HepG2 (cell line): ENCODE measurements around the gene TBC1D1. TPM values are rescaled to one million over a fixed set of nuclear protein-coding genes. Genes with fewer than 3 reads are reported as not detected.

Experiments
- ATAC-seq: fragments of 200-7000 bp; cut with Tn5 transposase; 3 replicates; pipeline ENCODE4 v1.9.1; 2020; ENCODE audit warnings: mild to moderate bottlenecking, moderate library complexity
- BruUV-seq: library from RNA; stranded (reverse); fragments of 400-500 nt; replicated peaks from 2 replicates; lab custom pipeline; 2021; lab: Mats Ljungman, UMichigan
- CTCF ChIA-PET: fragments of 300-600 bp; formaldehyde crosslinking; extraction: SDS; loops from one replicate; lab custom pipeline; 2021; ENCODE audit warnings: low total read pairs, inconsistent platforms, low intra/inter-chr PET ratio; lab: Yijun Ruan, JAX
- POLR2A ChIA-PET: fragments of 350-600 bp; sonication (Branson Sonifier 250); formaldehyde crosslinking; loops from one replicate; lab custom pipeline; 2020; ENCODE audit warnings: antibody characterized with exemption, inconsistent platforms; lab: Yijun Ruan, JAX
- DNase-seq: peaks from one replicate; pipeline ENCODE4 v3.0.0-alpha.2; 2015; ENCODE audit warnings: low spot score
- FAIRE-seq: peaks from 3 replicates; lab custom pipeline; 2011; peaks lifted over from hg19 to GRCh38; lab: Jason Lieb, UNC
- H2AFZ ChIP-seq: one replicate; pipeline ENCODE4 v1.6.1; 2011; ENCODE audit warnings: low read length, inconsistent platforms
- H3K27ac ChIP-seq: fragments of 300-600 bp; 3 replicates; pipeline ENCODE4 v1.8.0; 2011; ENCODE audit warnings: mixed run types, mild to moderate bottlenecking, mixed read lengths, low read length, inconsistent platforms; ENCODE audit not compliant: insufficient read depth; ENCODE audit errors: extremely low read length
- H3K27me3 ChIP-seq, 2 experiments: fragments of 200-600 bp in 1 of 2; 2 replicates in 1 of 2; 3 replicates in 1 of 2; pipeline versions ENCODE4 v1.6.0 to v1.8.0; 2011; ENCODE audit warnings: low read length in 2 of 2, mild to moderate bottlenecking in 2 of 2, moderate library complexity in 2 of 2, inconsistent platforms in 1 of 2; ENCODE audit not compliant: insufficient read depth in 2 of 2, control insufficient read depth in 1 of 2
- H3K36me3 ChIP-seq, 2 experiments: fragments of 200-600 bp in 1 of 2; replicated peaks in 1 of 2; 2 replicates in 1 of 2; 3 replicates in 1 of 2; pipeline versions ENCODE4 v1.5.1 to v1.8.0; 2011; ENCODE audit warnings: low read length in 2 of 2, inconsistent platforms in 1 of 2; ENCODE audit not compliant: insufficient read depth in 2 of 2, control insufficient read depth in 1 of 2
- H3K4me1 ChIP-seq: 2 replicates; pipeline ENCODE4 v1.5.1; 2012; ENCODE audit warnings: low read length, inconsistent platforms; ENCODE audit not compliant: insufficient read depth
- H3K4me2 ChIP-seq: 2 replicates; pipeline ENCODE4 v1.6.0; 2011; ENCODE audit warnings: low read depth, low read length, inconsistent platforms
- H3K4me3 ChIP-seq, 3 experiments: fragments of 200-600 bp in 1 of 3; sonication (generic), shearing (Covaris generic) in 1 of 3; replicated peaks in 1 of 3; 2 replicates each; pipeline ENCODE4 v1.5.1; 2011 to 2016; ENCODE audit warnings: low read length in 3 of 3, inconsistent platforms in 2 of 3, low read depth in 2 of 3, mild to moderate bottlenecking in 2 of 3, control low read depth in 1 of 3, mixed read lengths in 1 of 3; ENCODE audit not compliant: insufficient read depth in 1 of 3
- H3K79me2 ChIP-seq: one replicate; pipeline ENCODE4 v1.6.1; 2011; ENCODE audit warnings: low read length, inconsistent platforms; ENCODE audit not compliant: insufficient read depth
- H3K9ac ChIP-seq: 2 replicates; pipeline ENCODE4 v1.6.0; 2011; ENCODE audit warnings: mild to moderate bottlenecking, low read depth, low read length, inconsistent platforms; ENCODE audit not compliant: insufficient read depth
- H3K9me3 ChIP-seq: 2 replicates; pipeline ENCODE4 v1.5.1; 2012; ENCODE audit warnings: mild to moderate bottlenecking, low read length
- H4K20me1 ChIP-seq: 2 replicates; pipeline ENCODE4 v1.6.0; 2011; ENCODE audit warnings: inconsistent platforms, mild to moderate bottlenecking, low read length, moderate library complexity; ENCODE audit not compliant: insufficient read depth
- KLF9 ChIP-seq: IDR thresholded peaks from 2 replicates; pipeline ENCODE4 v1.6.1; 2016; ENCODE audit warnings: low read depth
- NFIB ChIP-seq: sonication (generic); formaldehyde crosslinking; IDR thresholded peaks from 2 replicates; pipeline ENCODE4 v1.9.0; 2021; ENCODE audit warnings: missing genetic modification reagents, mild to moderate bottlenecking, borderline replicate concordance
- ZBTB38 ChIP-seq: sonication (generic); formaldehyde crosslinking; IDR thresholded peaks from 2 replicates; pipeline ENCODE4 v1.5.1; 2020; ENCODE audit warnings: mild to moderate bottlenecking, missing genetic modification reagents
- ZHX1 ChIP-seq: sonication (generic); formaldehyde crosslinking; IDR thresholded peaks from 2 replicates; pipeline ENCODE4 v1.8.1; 2022; ENCODE audit warnings: low read depth, mild to moderate bottlenecking, missing genetic modification reagents
- ZNF407 ChIP-seq: sonication (generic); formaldehyde crosslinking; IDR thresholded peaks from one replicate; pipeline ENCODE4 v1.5.1; 2020; ENCODE audit warnings: mild to moderate bottlenecking, missing genetic modification reagents; ENCODE audit errors: not compliant biosample characterization
- ZNF780A ChIP-seq: sonication (generic); formaldehyde crosslinking; IDR thresholded peaks from 2 replicates; pipeline ENCODE4 v1.8.0; 2022; ENCODE audit warnings: mild to moderate bottlenecking, missing genetic modification reagents, moderate library complexity
- WGBS: methylation state at CpG from one replicate; pipeline ENCODE4 v1.1.6; 2017; ENCODE audit warnings: low lambda C conversion rate; 5-methylcytosine and 5-hydroxymethylcytosine counted together
- in situ Hi-C: cut with HindIII; loops from 2 replicates; pipeline ENCODE4 v1.10.0; 2017; ENCODE audit warnings: low pct_unique_long_range_greater_than_20kb; ENCODE audit not compliant: extremely low pct_ligation_motif_present
- intact Hi-C: fragments of 100-400 bp; cut with micrococcal nuclease; formaldehyde crosslinking; loops from one replicate; pipeline ENCODE4 v1.10.0; 2022; ENCODE audit not compliant: unreplicated experiment
- polyA plus RNA-seq, 8 experiments: library from polyadenylated mRNA; depleted of rRNA in 3 of 8; stranded (reverse) in 7 of 8; unstranded in 1 of 8; fragments of >200 nt; fragmentation: Illumina TruSeq in 4 of 8; extraction: Trizol in 4 of 8; gene quantifications; 2 replicates each; pipeline versions ENCODE4 v1.2.1 to v1.2.3, GENCODE V29; 2011 to 2016; ENCODE audit warnings: low read depth in 4 of 8, missing spikeins in 1 of 8, mixed read lengths in 1 of 8; ENCODE audit not compliant: insufficient read depth in 1 of 8
- total RNA-seq, 5 experiments: library from RNA; depleted of rRNA; stranded (reverse); fragments of >200 nt; fragmentation: Illumina TruSeq; extraction: Trizol; gene quantifications; 2 replicates each; pipeline ENCODE4 v1.2.3, GENCODE V29; 2016; ENCODE audit warnings: low read depth in 1 of 5

TBC1D1 gene
- total and polyA plus RNA-seq, 2 of the 13 experiments (the other 11 are each of a cell fraction or from before 2014, with no cell fraction given), result 37.3 to 62.8 TPM

- DNase-seq, result no peak
- Histone ChIP-seq H3K4me2 (no peak overlapping the region), H3K4me1 (no peaks in the 10 kb centered on the region), H3K79me2 (no peaks in the 10 kb centered on the region), H3K9me3 (no peaks in the 10 kb centered on the region), H2AFZ (no peak overlapping the region), H3K4me3 (no peak overlapping the region), H4K20me1 (no peaks in the 10 kb centered on the region), H3K27me3 (no peaks in the 10 kb centered on the region; a peak in 1 of 5 replicates), H3K27ac (no peak overlapping the region), H3K9ac (no peak overlapping the region), H3K36me3 (peaks cover 4 to 8% of the 10 kb centered on the region in 2 experiments; a peak in 2 of 5 replicates)
- intact Hi-C loops (no loop called here), in situ Hi-C loops (no loop called here)
- WGBS, result 93% methylated on average over 4 of the region's 4 CpGs
- no peak for TF ChIP-seq ZBTB38 (CRISPR knock-in tag)
- no peak for TF ChIP-seq ZHX1 (CRISPR knock-in tag)
- TF ChIP-seq NFIB (CRISPR knock-in tag), result no peak
- TF ChIP-seq ZNF780A (CRISPR knock-in tag), result no peak
- no peak for TF ChIP-seq ZNF407 (CRISPR knock-in tag)
- no peak for TF ChIP-seq KLF9
- no peak for FAIRE-seq
- ChIA-PET POLR2A (interaction anchor here (0.7 to 1.1 kb wide), 3 partner anchors 8 to 32 kb away, joined by 3 to 4 read pairs (median 3); no protein-coding TSS in a partner anchor), CTCF (no interaction called here)
- no TSS peak for BruUV-seq
- ATAC-seq, result no peak
Observed at GRCh38 chr4:38101563-38101962, 210.7 kb downstream of the TBC1D1 start.
